Adrenal gland (tissue), 5 donors: ENCODE results near the gene ANKFN1.

Experiments
- CTCF ChIP-seq, 6 experiments: fragments of 450-650 bp in 4 of 6; fragments of 200-600 bp in 2 of 6; sonication (generic) in 1 of 6; IDR thresholded peaks; 1 replicate in 5 of 6; 2 replicates in 1 of 6; pipeline versions ENCODE4 v1.5.1 to v1.8.0; 2016 to 2021; ENCODE audit warnings: antibody characterized with exemption in 6 of 6, mild to moderate bottlenecking in 2 of 6, moderate library complexity in 1 of 6
- POLR2A ChIP-seq, 2 donors: fragments of 450-650 bp; IDR thresholded peaks; one replicate each; pipeline ENCODE4 v1.6.1; 2017; ENCODE audit warnings: antibody characterized with exemption in 2 of 2, mild to moderate bottlenecking in 2 of 2, moderate library complexity in 1 of 2
- donor health status: DM: no; HTN: no; CAD: no.

DNA sequence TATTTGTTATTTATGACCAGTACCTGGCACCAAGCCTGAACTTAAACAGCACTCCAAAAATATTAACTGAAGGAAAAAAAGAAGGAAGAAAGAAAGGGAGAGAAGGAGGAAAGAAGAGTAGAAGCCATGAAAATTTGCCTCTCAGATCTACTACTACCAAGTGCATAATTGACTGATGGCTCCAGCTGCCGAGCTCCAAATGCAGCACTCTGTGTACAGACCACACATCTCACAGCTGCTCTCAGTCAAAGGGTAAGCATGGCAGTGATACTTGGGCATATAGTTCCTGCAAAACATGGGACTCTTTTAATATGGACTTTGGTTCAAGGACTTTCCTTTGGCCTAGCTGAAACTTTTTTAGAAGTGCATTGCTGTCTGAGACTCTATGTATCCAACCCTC, 396.2 kb downstream of the ANKFN1 start:
- TF ChIP-seq CTCF (IDR thresholded peaks at IDR 0.05) (no peak), POLR2A (IDR thresholded peaks at IDR 0.05) (no peak)
